Measurements from ENCODE around the gene GFI1. TPM values are rescaled to one million over a fixed set of nuclear protein-coding genes. Genes with fewer than 3 reads are reported as not detected.

GFI1 gene
- total and polyA plus RNA-seq, 8 donors = 0.37 to 34.4 (median 1.2) TPM

- H3K36me3 ChIP-seq = no peaks in the 10 kb centered on the region
- peak in 1 of 2 donors; percentile 57 for DNase-seq
- peaks cover 55 to 99% (median 81%) of the 10 kb centered on the region in 3 donors for H3K27me3 ChIP-seq
- no peaks in the 10 kb centered on the region for H3K9me3 ChIP-seq
- H3K4me3 ChIP-seq = peak overlapping the region; percentile 47 to 71 (median 61)
- H3K4me1 ChIP-seq = peaks cover 66 to 72% (median 71%) of the 10 kb centered on the region in 4 donors
- TF ChIP-seq POLR2A (IDR thresholded peaks at IDR 0.05) (no peak), POLR2AphosphoS5 (IDR thresholded peaks at IDR 0.05) (no peak), EP300 (IDR thresholded peaks at IDR 0.05) (no peak)
- TF ChIP-seq, protein P1, sequence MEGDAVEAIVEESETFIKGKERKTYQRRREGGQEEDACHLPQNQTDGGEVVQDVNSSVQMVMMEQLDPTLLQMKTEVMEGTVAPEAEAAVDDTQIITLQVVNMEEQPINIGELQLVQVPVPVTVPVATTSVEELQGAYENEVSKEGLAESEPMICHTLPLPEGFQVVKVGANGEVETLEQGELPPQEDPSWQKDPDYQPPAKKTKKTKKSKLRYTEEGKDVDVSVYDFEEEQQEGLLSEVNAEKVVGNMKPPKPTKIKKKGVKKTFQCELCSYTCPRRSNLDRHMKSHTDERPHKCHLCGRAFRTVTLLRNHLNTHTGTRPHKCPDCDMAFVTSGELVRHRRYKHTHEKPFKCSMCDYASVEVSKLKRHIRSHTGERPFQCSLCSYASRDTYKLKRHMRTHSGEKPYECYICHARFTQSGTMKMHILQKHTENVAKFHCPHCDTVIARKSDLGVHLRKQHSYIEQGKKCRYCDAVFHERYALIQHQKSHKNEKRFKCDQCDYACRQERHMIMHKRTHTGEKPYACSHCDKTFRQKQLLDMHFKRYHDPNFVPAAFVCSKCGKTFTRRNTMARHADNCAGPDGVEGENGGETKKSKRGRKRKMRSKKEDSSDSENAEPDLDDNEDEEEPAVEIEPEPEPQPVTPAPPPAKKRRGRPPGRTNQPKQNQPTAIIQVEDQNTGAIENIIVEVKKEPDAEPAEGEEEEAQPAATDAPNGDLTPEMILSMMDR (IDR thresholded peaks at IDR 0.05) = no peak
- H3K27ac ChIP-seq = peak overlapping the region; percentile 29 to 83 (median 76)
- intact Hi-C loops (cut with DNase I; ENCODE audit: low total_unique reads) = no loop called here
- 2 to 5% (median 4%) methylated on average over 27 to 62 of the region's 62 CpGs for WGBS, 5 donors
These were observed 3.8 kb downstream of the GFI1 start for GRCh38 chr1:92482665-92483609.

DNA sequence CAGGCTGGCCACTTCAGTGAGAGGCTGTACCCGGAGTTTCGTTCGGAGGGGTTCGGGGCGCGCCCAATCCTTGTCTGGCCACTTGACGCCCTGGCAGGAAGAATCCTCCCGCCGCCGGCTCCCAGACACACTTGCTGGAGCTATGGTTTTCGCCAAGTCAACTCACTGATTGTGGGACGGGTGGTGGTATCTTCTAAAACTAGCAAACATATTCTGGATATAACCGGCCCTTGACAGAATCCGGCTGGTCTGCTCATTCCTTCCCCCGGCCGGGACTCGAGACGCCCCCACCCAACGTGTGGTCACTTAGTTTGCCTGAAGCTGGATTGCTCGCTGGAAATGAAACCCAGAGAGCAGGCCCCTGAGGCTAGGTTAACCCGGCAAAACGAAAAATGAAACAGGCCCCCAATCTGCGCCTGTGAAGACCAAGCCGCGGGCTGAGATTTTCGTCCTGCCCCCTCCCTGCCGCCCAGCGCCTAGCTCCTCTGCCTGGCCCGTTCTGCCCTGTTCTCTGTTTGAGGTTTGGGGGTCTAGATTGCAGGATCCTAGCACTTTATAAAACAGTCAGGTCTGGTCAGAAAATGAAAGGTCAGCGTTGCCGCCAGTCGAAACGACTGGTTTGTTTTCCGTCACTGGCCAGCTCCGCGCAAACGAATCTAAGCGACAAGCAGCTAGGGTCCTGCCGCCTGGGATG, 4.6 kb downstream of the GFI1 start:
- intact Hi-C loops (cut with DNase I; ENCODE audit: low total_unique reads) = no loop called here
- peak in 1 of 2 donors; percentile 58 for DNase-seq
- H3K36me3 ChIP-seq = no peaks in the 10 kb centered on the region
- peak overlapping the region; percentile 47 to 71 (median 61) for H3K4me3 ChIP-seq
- H3K4me1 ChIP-seq = peaks cover 66 to 72% (median 71%) of the 10 kb centered on the region in 4 donors
- 1 to 13% (median 9%) methylated on average over 18 to 39 of the region's 39 CpGs for WGBS, 5 donors
- TF ChIP-seq POLR2A (IDR thresholded peaks at IDR 0.05) (no peak), EP300 (IDR thresholded peaks at IDR 0.05) (no peak), POLR2AphosphoS5 (IDR thresholded peaks at IDR 0.05) (no peak)
- TF ChIP-seq, protein P1 (IDR thresholded peaks at IDR 0.05) = no peak
- no peaks in the 10 kb centered on the region for H3K9me3 ChIP-seq
- H3K27me3 ChIP-seq = peaks cover 55 to 91% (median 75%) of the 10 kb centered on the region in 3 donors
- H3K27ac ChIP-seq = peak overlapping the region in 3 of 5 donors; percentile 25 to 83 (median 79)

DNA sequence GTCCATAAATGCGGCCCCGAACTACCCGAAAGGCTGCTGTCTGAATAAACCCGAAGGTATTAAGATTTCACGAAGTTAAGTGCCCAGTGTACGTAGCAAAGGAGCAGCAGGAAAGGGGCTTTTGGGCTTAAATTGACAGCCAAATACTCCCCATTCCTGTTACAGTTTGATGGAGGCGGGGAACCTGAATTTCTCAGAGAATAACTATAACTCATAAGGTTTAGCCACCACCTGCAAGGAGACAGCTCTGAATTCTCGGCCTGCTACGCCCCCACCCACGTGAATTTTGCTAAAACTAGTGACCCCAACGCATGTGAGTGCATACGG, 5.2 kb downstream of the GFI1 start:
- Histone ChIP-seq H3K27me3 (peaks cover 55 to 85% (median 69%) of the 10 kb centered on the region in 3 donors), H3K4me3 (peak overlapping the region in 3 of 4 donors; percentile 53 to 71 (median 69)), H3K36me3 (no peaks in the 10 kb centered on the region), H3K4me1 (peaks cover 62 to 67% (median 66%) of the 10 kb centered on the region in 4 donors), H3K9me3 (no peaks in the 10 kb centered on the region), H3K27ac (no peak overlapping the region)
- TF ChIP-seq, protein P1 (IDR thresholded peaks at IDR 0.05) = no peak
- TF ChIP-seq POLR2AphosphoS5 (IDR thresholded peaks at IDR 0.05) (no peak), POLR2A (IDR thresholded peaks at IDR 0.05) (no peak), EP300 (IDR thresholded peaks at IDR 0.05) (no peak)
- intact Hi-C loops (cut with DNase I; ENCODE audit: low total_unique reads) = no loop called here
- no peak for DNase-seq
- 21 to 25% (median 21%) methylated on average over 7 to 12 of the region's 12 CpGs for WGBS, 5 donors
